DMS 273 treated with DMSO at 0.1 percent for 48 hours (cell line): ENCODE measurements around the gene PNP.
"Not testable (repeated sequence)": the region's sequence is repeated elsewhere in the genome, so short reads cannot be mapped to it uniquely, and the experiment has no call there.

Experiments
- DNase-seq: peaks from one replicate; lab custom pipeline; 2025; lab: John Stamatoyannopoulos, UW

PNP gene

DNA sequence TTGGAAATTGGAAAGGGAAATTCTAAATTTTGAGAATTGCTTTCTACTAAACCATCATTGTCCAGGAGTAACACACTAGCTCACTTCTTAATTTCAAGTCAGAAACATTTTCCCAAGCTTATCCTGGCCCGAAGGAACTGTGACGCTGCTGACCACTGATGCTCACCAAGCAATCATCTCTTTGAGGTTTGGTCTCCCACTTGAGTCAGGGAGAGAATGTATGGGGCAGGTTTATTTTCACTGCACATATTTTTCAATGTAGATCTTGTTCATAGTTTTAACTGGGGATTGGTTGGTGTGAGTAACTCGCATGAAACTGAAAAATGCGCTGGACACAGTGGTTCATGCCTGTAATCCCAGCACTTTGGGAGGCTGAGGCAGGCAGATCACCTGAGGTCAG, 23.3 kb downstream of the PNP start:
- DNase-seq, result no peak

DNA sequence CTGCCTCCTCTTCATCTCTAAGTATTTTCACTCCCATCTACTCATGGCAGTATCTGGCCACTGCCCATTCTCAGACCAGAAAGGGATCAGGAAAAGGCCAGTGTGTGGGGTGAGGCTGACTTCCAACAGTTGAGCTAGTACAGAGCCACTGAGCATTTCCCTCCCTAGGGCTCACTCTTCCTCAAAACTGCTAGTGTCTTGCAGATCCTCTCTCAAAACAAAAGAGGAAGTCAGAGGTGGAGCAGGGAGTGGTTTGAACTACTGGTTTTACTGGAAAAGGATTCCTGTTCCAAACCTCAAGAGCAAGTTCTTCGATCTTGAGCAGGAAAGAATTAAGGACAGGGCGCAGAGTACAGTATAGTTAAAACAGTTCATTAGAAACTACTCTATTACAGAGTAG, 24.4 kb downstream of the PNP start:
- DNase-seq, result no peak

GRCh38 chr14:20494935-20495766, 25.9 kb downstream of the PNP start:
- DNase-seq, result no peak

DNA sequence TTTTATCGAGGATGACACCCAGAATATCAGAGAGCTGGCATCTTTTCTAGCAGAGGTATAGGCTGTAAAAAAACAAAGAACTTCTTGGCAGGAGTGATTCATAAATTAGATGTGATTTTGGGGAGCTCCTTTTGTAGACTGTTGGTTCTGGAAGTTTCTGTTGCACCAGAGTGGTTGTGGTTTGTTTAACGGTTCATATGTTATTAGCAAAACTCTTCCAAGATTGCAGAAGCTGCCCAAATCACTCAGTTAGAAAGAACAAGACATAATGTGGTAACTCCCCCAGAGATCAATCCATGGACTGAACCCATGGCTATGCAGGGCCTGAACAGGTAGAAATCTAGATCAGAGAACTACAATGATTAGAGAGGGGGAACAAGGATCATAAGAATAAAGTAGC, 29.4 kb downstream of the PNP start:
- no peak for DNase-seq

DNA sequence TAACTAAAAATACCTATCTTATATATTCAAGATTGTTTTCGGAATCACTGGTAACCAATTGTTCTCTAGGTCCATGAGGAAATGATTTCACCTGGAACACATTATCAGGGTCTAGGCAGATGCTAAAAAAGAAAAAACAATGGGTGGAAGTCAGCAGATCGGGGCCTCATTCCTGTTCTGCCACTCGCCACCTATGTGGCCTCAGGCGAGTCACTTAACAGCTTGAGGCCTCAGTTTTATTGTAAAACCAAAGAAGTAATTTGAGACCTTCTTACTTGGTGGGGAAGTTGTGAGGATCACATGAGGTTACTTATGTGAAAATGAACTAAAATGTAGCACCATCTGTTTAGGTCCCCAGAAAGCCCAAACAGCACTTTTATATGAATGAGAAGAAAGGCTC, 29.9 kb downstream of the PNP start:
- DNase-seq, result peak; percentile 71

DNA sequence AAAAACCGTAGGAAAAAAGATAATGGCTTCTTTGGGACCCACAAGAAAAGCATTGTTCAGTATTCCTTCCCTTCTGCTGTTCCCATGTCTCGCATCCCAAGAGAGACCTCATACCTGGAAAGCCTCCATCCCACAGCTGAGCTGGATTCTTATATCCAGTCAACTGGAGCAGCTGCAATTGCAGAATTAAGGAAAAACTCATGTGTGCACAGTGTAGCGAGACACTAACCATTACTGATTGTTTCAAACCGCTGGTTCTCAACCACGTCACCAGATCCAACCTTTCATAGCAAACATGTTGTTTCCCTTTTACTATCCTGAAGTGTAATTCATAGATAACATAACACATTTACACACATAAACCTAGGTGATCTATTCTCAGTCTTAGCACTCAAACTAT, 30.7 kb downstream of the PNP start:
- DNase-seq, result no peak

GRCh38 chr14:20501346-20501745, 32.1 kb downstream of the PNP start:
- no peak for DNase-seq

DNA sequence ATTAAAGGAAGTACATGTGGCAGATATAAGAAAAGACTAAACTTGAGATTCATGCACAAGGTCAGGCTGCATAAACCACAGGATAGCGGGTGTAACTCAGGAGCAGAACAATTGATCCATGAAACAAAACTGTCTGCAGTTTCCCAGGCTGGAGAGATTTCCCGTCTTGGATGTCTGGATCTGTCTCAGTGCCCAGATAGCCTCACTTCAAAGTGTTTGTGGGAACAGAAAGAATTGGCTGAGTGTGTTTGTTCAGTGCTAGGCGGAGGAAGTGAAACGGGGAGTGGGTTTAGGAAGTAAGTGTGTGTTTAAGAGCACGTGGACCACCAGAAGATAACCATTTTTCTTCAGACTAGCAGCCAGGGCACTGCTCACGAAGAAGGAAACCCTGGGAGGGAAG, 34.7 kb downstream of the PNP start:
- DNase-seq, result no peak

DNA sequence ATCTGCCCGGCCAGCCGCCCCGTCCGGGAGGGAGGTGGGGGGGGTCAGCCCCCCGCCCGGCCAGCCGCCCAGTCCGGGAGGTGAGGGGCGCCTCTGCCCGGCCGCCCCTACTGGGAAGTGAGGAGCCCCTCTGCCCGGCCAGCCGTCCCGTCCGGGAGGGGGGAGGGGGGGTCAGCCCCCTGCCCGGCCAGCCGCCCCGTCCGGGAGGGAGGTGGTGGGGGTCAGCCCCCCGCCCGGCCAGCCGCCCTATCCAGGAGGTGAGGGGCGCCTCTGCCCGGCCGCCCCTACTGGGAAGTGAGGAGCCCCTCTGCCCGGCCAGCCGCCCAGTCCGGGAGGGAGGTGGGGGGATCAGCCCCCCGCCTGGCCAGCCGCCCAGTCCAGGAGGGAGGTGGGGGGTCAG, 37.1 kb downstream of the PNP start:
- not testable (repeated sequence) for DNase-seq

DNA sequence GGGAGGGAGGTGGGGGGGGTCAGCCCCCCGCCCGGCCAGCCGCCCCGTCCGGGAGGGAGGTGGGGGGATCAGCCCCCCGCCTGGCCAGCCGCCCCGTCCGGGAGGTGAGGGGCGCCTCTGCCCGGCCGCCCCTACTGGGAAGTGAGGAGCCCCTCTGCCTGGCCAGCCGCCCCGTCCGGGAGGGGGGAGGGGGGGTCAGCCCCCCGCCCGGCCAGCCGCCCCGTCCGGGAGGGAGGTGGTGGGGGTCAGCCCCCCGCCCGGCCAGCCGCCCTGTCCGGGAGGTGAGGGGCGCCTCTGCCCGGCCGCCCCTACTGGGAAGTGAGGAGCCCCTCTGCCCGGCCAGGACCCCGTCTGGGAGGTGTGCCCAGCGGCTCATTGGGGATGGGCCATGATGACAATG, 37.5 kb downstream of the PNP start:
- not testable (repeated sequence) for DNase-seq

GRCh38 chr14:20507537-20507936, 38.3 kb downstream of the PNP start:
- not testable (repeated sequence) for DNase-seq

DNA sequence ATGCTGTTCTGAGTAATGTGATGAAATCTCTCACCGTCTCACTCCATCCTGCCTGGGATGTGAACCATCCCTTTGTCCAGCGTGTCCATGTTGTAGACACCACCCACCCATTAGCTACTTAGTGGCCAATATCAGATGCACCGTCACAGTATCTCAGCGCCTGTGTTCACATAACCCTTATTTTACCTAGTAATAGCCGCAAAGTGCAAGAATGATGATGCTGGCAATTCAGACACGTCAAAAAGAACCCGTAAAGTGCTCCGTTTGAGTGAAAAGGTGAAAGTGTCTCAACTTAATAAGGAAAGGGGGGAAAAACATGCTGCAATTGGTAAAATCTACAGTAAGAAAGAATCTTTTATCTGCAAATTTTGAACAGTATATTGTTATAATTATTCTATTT, 39.2 kb downstream of the PNP start:
- no peak for DNase-seq

DNA sequence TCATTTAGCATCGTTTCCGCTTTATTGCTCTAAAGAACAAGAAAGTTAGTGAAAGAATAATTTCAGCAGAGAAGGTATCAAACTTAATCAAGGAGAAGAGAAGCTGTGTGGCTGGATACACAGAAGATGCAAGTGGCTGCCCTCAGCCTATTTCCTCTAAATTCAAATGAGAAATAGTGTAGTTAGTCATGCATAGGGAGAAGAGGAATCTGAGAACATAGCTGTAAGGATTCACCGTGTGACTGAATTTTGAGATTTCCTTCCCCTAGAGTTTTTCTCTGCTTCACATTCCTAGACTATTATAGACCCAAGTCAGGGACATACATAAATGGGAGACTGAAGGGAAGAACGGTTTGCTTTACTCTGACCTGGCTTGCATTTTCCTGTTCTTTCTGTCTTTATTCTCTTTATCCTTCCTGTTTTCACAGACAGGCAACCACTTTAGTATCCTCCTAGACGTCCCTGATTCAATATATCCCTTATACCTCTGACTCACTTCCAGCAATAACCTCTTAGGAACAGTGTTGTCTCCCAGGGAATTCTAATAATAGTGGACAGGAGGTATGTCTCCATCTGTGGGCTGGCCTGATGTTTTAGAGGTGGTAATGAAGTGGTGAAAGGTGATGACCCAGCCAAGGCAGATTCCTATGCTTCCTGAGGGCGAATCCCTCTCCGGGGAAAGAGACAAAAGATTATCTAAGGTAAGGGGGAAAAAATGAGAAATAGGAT, 43.1 kb downstream of the PNP start:
- no peak for DNase-seq

DNA sequence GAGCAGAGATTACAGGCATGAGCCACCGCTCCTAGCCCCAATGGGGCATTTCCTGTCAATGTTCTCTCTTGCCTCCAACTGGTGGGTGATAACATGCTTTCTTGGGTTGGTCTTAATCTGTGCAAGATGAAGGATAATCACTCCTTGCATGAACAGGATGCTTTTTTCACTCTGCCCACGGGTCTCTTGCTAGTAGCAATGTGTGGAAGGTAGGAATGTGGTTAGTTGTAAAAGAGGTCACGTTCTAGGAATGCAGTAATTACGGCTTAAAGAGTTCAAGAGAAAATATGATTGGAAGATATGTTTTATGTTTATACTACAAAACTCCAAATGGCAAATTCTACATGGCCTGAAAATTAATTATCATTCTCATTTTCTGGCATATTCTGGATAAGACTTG, 46.6 kb downstream of the PNP start:
- DNase-seq, result no peak

GRCh38 chr14:20516921-20517320, 47.7 kb downstream of the PNP start:
- DNase-seq, result no peak

GRCh38 chr14:20522332-20522731, 53.1 kb downstream of the PNP start:
- no peak for DNase-seq

GRCh38 chr14:20524027-20524426, 54.8 kb downstream of the PNP start:
- no peak for DNase-seq
